Activated naive CD4-positive, alpha-beta T cell treated with anti-CD3 and anti-CD28 coated beads, Interleukin-2, amount 50 U/mL, for 72 hours (primary cell): ENCODE results near the gene DYNC2I2. TPM values are rescaled to one million over a fixed set of nuclear protein-coding genes. Genes with fewer than 3 reads are reported as not detected.
"Not testable (repeated sequence)": the region's sequence is repeated elsewhere in the genome, so short reads cannot be mapped to it uniquely, and the experiment has no call there.

Experiments used
- ATAC-seq, 2 donors: fragments of 150-1000 bp; cut with Tn5 transposase; 2 replicates each; pipeline ENCODE4 v1.10.0; 2021; ENCODE audit warnings: mild to moderate bottlenecking in 2 of 2, moderate library complexity in 2 of 2
- DNase-seq, 2 donors: peaks; one replicate each; pipeline ENCODE4 v3.0.0; 2021 to 2022; ENCODE audit warnings: low spot score in 2 of 2
- H3K27ac Mint-ChIP-seq, 2 donors: one replicate each; pipeline ENCODE4 v1.8.0; 2022; ENCODE audit warnings: mild to moderate bottlenecking in 2 of 2, mixed read lengths in 2 of 2
- H3K36me3 Mint-ChIP-seq, 2 donors: one replicate each; pipeline ENCODE4 v1.8.0; 2022; ENCODE audit warnings: mixed read lengths in 2 of 2
- H3K9me3 Mint-ChIP-seq, 2 donors: one replicate each; pipeline ENCODE4 v1.8.0; 2022; ENCODE audit warnings: mixed read lengths in 2 of 2
- total RNA-seq, 2 donors: library from RNA; stranded (reverse); gene quantifications; one replicate each; pipeline ENCODE4 v1.2.3, GENCODE V29; 2022

The DYNC2I2 gene
- total RNA-seq, 2 donors from 2014 or later, result 22.2 to 27.3 TPM

GRCh38 chr9:128611600-128612394 lies 44.9 kb downstream of the DYNC2I2 start:
- Mint-ChIP-seq H3K27ac (peak overlapping the region; percentile 45 to 77), H3K36me3 (peaks cover 7 to 13% of the 10 kb centered on the region in 2 donors), H3K9me3 (no peaks in the 10 kb centered on the region)
- DNase-seq, result no peak
- no peak for ATAC-seq

DNA sequence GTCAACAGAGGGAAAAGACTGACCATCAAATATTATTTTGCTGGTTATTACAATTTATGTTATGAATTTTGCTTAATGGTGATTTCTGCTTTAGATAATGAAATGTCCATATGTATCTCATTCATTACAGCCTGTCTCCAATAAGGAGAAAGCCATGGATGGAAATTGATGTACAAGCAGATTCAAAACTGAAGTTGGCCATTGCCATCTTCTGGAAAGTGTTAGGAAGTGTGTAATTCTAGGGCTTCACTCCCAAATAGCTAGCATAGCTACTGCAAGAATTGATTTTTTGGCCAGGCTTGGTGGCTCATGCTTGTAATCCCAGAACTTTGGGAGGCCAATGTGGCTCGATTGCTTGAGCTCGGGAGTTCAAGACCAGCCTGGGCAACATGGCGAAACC lies 45.8 kb downstream of the DYNC2I2 start:
- ATAC-seq (no peak), DNase-seq (no peak)
- peaks cover 7 to 13% of the 10 kb centered on the region in 2 donors for H3K36me3 Mint-ChIP-seq
- no peaks in the 10 kb centered on the region for H3K9me3 Mint-ChIP-seq
- H3K27ac Mint-ChIP-seq, result no peak overlapping the region

- Mint-ChIP-seq H3K9me3 (no peaks in the 10 kb centered on the region), H3K36me3 (peaks cover 7 to 9% of the 10 kb centered on the region in 2 donors), H3K27ac (peak overlapping the region in 1 of 2 donors; percentile 41)
- DNase-seq (no peak), ATAC-seq (no peak)
Measured at GRCh38 chr9:128607642-128608350, 48.9 kb downstream of the DYNC2I2 start.

GRCh38 chr9:128603697-128604096 lies 53.0 kb downstream of the DYNC2I2 start:
- Mint-ChIP-seq H3K27ac (peak overlapping the region in 1 of 2 donors; percentile 27), H3K36me3 (peaks cover 0 to 2% of the 10 kb centered on the region in 2 donors), H3K9me3 (no peaks in the 10 kb centered on the region)
- ATAC-seq (no peak), DNase-seq (no peak)

DNA sequence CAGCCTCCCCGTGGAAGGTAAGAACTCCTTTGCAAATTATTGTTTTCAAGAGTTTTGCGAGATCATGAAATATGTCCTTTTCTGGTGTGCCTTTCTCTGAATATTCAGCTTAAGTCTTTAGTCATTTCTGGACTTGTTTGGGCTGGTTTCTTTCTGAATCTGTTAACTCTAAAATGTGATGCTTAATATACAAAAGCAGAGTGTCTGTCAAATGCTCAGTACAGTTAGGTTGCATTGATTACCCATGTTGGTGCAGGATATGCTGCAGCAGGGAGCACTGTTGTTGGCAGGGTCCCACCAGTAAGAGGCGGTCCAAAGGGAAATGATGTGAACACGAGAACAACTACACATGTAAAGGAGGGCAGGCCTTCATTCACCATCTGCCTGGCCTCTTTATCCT lies 56.5 kb downstream of the DYNC2I2 start:
- ATAC-seq, result peak in 1 of 2 donors; percentile 26
- H3K27ac Mint-ChIP-seq, result no peak overlapping the region
- no peaks in the 10 kb centered on the region for H3K36me3 Mint-ChIP-seq
- DNase-seq, result no peak
- H3K9me3 Mint-ChIP-seq, result no peaks in the 10 kb centered on the region

DNA sequence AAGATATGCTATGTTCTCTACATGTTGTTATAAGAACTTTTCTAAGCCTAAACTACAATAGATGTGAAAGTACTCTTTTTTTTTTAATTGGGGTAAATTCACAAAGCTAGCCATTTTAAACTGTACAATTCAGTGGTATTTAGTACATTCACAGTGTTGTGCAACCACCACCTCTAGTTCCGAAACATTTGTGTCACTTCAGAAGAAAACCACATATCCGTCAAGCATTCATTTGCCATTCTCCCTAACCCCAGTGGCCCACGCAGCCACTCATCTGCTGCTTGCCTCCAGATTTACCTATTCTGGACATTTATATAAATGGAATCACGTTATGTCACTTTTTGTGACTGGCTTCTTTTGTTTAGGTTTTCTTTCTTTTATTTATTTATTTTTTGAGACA lies 61.2 kb downstream of the DYNC2I2 start:
- no peaks in the 10 kb centered on the region for H3K9me3 Mint-ChIP-seq
- ATAC-seq (no peak), DNase-seq (no peak)
- H3K36me3 Mint-ChIP-seq, result peaks cover 5 to 22% of the 10 kb centered on the region in 2 donors
- H3K27ac Mint-ChIP-seq, result no peak overlapping the region

GRCh38 chr9:128593856-128594255 lies 62.8 kb downstream of the DYNC2I2 start:
- DNase-seq (no peak), ATAC-seq (no peak)
- Mint-ChIP-seq H3K36me3 (peaks cover 5 to 28% of the 10 kb centered on the region in 2 donors), H3K27ac (no peak overlapping the region), H3K9me3 (no peaks in the 10 kb centered on the region)

- H3K36me3 Mint-ChIP-seq, result peaks cover 5 to 33% of the 10 kb centered on the region in 2 donors
- no peak overlapping the region for H3K27ac Mint-ChIP-seq
- DNase-seq (no peak), ATAC-seq (no peak)
- no peaks in the 10 kb centered on the region for H3K9me3 Mint-ChIP-seq
Measured at GRCh38 chr9:128593039-128593438, 63.6 kb downstream of the DYNC2I2 start.

DNA sequence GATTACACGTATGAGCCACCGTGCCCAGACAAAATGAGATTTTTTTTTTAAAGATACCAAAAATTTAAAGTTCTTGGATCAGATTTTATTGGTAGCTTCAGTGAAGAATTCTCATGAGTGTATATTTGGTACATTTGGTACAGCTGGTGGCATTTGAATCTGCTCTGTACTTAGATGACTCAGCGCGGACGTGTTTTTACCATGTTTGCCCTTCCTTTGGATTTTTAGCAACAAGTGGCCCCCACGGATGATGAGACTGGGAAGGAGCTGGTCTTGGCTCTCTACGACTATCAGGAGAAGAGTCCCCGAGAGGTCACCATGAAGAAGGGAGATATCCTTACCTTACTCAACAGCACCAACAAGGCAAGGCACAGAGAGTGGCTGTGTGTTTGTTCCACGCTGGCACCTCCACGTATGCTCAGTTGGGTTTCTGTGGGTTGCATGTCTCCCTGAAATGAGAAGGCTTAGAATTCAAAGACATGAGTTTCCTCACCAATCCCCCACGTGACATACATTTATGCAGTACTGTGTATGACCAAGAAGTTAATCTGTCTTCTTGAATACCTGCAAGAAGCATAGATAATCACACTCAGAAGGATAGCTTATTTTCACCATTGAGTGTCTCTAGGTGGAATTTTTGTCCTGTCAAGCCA lies 67.9 kb downstream of the DYNC2I2 start:
- peaks cover 10 to 43% of the 10 kb centered on the region in 2 donors for H3K36me3 Mint-ChIP-seq
- no peak for ATAC-seq

DNA sequence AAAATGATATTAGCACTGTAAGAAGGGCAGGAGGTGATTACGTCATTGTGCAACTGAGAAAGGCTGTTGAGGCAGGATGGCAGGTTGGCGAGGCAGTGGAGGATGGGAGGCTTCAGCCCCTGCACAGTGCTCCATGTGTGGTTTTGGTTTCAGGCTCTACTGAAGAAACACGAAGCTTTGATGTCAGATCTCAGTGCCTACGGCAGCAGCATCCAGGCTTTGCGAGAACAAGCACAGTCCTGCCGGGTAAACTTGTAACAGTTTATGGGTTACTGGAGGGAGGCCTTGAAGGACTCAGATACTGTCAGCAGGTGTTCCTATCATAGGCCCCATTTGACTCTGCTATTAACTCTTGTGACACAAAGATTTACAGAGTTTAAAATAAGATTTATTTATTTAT lies 69.2 kb downstream of the DYNC2I2 start:
- DNase-seq (peak; percentile 54 to 57), ATAC-seq (peak; percentile 97 to 98)
- peak overlapping the region; percentile 0 to 84 for H3K27ac Mint-ChIP-seq
- no peaks in the 10 kb centered on the region for H3K9me3 Mint-ChIP-seq
- H3K36me3 Mint-ChIP-seq, result peaks cover 10 to 36% of the 10 kb centered on the region in 2 donors

More for the DNA sequence above, 67.9 kb downstream of the DYNC2I2 start:
- no peak for DNase-seq
- Mint-ChIP-seq H3K27ac (peak overlapping the region in 1 of 2 donors; percentile 44), H3K9me3 (no peaks in the 10 kb centered on the region)

DNA sequence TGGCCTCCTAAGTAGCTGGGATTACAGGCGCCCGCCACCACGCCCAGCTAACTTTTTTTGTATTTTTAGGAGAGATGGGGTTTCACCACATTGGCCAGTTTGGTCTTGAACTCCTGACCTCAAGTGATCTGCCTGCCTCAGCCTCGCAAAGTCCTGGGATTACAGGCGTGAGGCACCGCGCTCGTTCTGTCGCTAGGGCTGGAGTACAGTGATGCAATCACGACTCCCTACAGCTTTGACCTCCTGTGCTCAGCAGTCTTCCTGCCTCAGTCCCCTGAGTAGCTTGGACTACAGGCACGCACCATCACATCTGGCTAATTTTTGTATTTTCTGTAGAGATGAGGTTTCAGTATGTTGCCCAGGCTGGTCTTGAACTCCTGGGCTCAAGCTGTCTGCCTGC lies 69.7 kb downstream of the DYNC2I2 start:
- peak in 1 of 2 donors; percentile 29 for ATAC-seq
- Mint-ChIP-seq H3K27ac (peak overlapping the region; percentile 0 to 84), H3K36me3 (peaks cover 10 to 33% of the 10 kb centered on the region in 2 donors)
- not testable (repeated sequence) for DNase-seq, H3K9me3 Mint-ChIP-seq

DNA sequence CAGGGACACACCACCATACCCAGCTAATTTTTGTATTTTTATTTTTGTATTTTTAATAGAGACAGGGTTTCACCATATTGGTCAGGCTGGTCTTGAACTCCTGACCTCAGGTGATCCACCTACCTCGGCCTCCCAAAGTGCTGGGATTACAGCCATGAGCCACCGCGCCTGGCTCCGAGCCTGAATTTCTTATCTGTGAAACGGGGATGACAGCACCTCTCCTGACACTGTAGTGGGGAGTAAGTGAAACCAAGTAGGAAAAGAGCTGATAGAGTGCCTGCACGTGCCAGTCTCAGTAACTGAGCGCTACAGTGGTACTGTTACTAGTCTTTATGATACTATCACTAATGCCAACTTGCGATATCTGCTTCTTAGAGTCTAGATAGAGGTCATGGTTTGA lies 71.5 kb downstream of the DYNC2I2 start:
- H3K27ac Mint-ChIP-seq, result peak overlapping the region in 1 of 2 donors; percentile 4
- ATAC-seq, DNase-seq, H3K9me3 Mint-ChIP-seq: not testable (repeated sequence)
- H3K36me3 Mint-ChIP-seq, result peaks cover 5 to 31% of the 10 kb centered on the region in 2 donors

Other genes with a start within 250 kb of the DYNC2I2 start
- 1 to 10 TPM; 1.2 to 3.2 TPM for gene CERCAM, start 236.0 kb downstream of the DYNC2I2 start, total RNA-seq
- 10 to 100 TPM; 67.9 to 70.7 TPM for gene ODF2, start 200.8 kb downstream of the DYNC2I2 start, total RNA-seq
- 10 to 100 TPM; 51.4 to 57.0 TPM for gene GLE1, start 152.1 kb downstream of the DYNC2I2 start, total RNA-seq
- 100 to 1,000 TPM; 242 to 278 TPM for gene SPTAN1, start 104.3 kb downstream of the DYNC2I2 start, total RNA-seq
- gene SET, start 32.4 kb upstream of the DYNC2I2 start, total RNA-seq, result 100 to 1,000 TPM; 499 to 548 TPM
- gene PKN3, start 45.7 kb upstream of the DYNC2I2 start, total RNA-seq, result 10 to 100 TPM; 10.7 to 14.0 TPM
- 10 to 100 TPM; 56.2 to 59.9 TPM for gene ZDHHC12, start 67.3 kb upstream of the DYNC2I2 start, total RNA-seq
- 10 to 100 TPM; 17.3 to 24.9 TPM for gene ZER1, start 115.1 kb upstream of the DYNC2I2 start, total RNA-seq
- 10 to 100 TPM; 15.6 to 22.7 TPM for gene TBC1D13, start 130.4 kb upstream of the DYNC2I2 start, total RNA-seq
- gene ENDOG, start 161.7 kb upstream of the DYNC2I2 start, total RNA-seq, result 10 to 100 TPM in 1 of 2 donors, 1 to 10 TPM in 1; 8.2 to 16.0 TPM
- gene SPOUT1, start 172.9 kb upstream of the DYNC2I2 start, total RNA-seq, result 10 to 100 TPM; 63.8 to 64.9 TPM
- 10 to 100 TPM; 19.9 to 49.0 TPM for gene KYAT1, start 225.1 kb upstream of the DYNC2I2 start, total RNA-seq
- gene LRRC8A, start 225.3 kb upstream of the DYNC2I2 start, total RNA-seq, result 10 to 100 TPM; 16.3 to 20.9 TPM